Measurements from ENCODE around the gene PTRHD1. TPM values are rescaled to one million over a fixed set of nuclear protein-coding genes. Genes with fewer than 3 reads are reported as not detected.

Gene PTRHD1
- total RNA-seq, 1 donor from 2014 or later = 45.5 TPM

DNA sequence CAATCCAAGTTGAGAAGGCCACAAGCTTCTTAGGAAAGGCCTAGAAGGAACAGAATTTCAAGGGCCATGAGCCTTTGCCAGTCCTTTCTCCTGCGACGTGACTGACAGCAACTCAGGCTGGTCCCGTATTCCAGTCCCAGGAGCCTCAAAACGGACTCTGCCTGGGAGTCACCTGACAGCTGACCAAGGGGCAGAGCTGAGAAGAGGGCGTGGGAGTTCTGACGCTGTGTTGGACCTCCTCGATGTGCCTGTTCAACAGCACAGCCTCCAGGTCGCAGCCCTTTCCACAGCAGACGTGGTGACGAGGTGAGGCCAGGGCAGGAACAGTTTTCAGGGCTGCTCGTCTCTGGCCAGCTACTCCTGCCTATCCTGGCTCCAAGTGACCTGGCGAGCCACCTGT lies 37.6 kb upstream of the PTRHD1 start:
- DNase-seq (ENCODE audit: extremely low read depth, low read depth, low spot score) = no peak

DNA sequence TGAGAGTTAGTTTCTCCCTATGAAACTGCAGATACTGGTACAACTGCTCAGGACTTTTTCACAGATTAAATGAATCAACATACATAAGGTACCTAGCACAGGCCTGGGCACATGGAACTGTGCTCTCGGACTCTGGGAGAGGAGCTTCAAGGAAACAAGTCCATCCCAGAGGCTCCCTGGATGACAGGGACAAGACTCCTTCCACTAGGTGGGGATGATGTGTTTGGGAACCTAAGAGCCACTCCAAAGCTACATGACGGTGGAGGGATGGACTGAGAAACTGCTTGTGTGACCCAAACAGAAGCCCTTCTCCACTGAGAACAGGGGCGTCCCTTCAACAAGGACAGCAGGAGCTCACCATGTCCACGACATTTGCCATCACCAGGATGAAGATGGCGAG lies 37.2 kb upstream of the PTRHD1 start:
- no peak for DNase-seq (ENCODE audit: extremely low read depth, low read depth, low spot score)

DNA sequence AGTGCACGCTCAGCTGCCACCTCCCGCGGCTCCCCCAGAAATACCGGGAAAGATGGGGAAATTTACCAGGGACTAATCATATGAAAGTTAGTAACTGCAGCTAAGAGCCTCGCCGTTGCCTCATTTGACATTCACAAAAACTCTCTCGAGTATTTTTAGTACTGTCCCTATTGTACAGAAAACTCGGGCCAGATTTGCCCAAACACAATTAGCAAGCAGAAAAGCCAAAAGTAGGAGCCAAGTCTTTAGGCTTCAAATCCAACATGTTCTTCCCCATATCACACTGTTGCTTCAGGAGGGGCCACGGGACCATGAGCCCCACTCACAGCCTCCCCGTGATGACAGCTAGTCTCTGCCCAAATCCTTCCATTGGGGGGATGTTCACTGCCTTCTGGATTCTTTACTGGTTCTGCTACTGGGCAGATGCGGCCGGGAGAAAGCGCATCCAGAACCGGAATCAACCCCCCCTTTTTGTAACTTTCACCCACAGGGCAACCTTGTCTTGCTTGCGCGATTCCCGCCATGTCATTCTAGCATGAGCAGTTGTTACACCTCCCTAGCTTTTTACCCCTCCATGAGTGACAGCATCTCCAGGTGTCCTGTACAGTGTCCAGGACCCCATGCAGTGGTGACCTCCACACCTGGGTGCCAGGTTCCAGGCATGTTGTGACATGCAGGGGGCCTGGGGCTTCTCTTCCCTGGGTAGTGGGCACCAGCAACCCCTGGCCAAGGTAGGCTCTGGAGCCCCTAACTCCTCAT lies 35.2 kb upstream of the PTRHD1 start:
- DNase-seq (ENCODE audit: extremely low read depth, low read depth, low spot score) = no peak

DNA sequence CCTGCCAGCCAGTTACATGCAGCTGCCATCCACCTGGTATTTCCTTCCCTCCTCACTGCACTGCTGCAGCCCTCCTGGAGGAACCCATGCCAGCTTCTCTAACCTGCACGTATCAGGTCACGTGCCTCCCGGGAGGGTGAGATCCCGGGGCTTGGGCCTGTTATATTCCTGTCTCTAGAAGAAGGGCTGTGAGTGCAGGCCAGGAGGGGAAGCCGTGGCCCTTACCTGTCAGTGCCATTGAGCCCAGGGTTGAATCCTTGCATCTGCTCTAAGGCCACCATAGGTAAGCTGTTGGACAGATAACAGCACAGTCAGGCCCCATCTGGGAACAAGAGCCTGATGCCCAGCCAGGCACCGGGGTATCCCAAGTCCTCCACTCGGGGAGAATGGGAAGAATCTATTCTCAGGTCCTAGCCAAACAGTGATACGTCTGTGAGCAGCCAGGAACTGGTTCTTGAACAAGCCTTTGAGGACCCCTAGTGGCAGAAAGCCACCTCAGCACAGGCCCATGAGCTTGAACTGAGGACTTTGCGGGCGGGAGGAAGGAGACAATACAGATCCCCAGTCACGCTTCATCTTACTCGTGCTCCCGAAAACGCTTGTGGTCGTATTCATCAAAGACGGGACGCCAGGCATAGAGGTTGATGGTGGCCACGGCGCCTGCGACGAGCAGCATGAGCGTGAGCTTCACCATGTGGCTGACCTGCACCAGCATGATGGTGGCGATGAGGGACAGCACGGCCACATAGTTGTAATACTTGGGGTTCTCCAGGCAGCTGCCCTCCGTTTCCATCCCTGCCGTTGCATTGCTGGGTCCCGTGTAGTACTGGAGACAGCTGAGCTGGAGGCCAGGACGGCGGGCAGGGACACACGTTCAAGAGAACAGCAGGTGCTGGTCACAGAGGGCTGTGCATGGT lies 34.4 kb upstream of the PTRHD1 start:
- DNase-seq (ENCODE audit: extremely low read depth, low read depth, low spot score) = peak; percentile 78

DNA sequence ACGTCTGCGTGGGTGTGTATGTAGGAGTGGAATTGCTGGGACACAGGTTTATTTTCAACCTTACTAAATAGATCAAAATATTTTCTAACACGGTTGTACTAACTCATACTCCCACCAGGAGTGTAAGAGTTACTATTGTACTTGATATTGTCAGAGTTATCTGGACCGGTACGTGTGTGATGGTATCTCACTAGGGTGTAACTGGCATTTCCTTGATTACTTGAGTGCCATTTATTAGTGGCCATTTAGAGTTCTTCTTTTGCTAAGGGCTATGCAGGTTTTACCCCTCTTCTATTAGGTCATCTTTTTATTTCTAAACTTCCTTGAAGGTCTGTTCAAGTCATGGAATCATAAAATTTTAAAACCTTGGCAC lies 33.6 kb upstream of the PTRHD1 start:
- DNase-seq (ENCODE audit: extremely low read depth, low read depth, low spot score) = no peak

DNA sequence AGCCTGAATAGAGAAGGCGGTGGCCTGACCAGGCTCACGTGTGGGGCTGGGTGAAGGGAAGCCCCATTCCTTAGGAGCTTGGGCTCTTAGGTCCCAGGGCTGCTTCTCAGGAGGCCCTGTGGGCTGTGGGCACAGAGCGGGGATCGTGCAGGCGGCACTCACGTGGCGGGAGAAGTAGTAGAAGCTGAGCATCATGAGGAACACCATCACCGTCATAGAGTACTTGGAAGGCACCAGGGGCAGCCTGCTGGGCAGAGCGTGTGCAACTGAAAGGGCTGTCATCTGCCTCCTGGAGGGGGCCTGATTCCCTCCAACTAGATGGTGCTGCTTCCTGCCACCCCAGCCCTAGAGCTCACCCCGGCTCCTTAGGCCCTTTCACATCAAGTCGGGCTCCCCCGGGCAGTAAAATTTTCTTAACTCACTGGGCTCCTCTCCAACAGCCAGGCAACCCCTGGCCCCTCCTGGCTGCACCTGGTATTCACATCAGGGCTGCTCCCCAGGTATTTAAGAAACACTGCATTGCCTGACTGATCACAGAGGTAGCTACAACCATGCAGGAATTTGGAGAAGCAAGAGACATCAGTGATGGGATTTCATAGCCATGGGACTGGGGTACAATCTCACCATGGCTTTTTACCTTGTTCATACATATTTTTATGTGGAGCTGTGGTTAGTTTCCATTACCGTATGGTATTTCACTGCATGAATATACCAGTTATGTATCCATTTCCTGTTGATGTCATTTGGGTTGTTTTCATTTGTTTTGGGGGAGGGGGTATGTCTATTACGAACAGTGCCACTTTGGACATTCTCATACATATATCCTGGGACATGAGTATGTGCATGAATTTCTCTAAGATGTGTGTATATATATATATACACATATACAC lies 32.9 kb upstream of the PTRHD1 start:
- no peak for DNase-seq (ENCODE audit: extremely low read depth, low read depth, low spot score)

DNA sequence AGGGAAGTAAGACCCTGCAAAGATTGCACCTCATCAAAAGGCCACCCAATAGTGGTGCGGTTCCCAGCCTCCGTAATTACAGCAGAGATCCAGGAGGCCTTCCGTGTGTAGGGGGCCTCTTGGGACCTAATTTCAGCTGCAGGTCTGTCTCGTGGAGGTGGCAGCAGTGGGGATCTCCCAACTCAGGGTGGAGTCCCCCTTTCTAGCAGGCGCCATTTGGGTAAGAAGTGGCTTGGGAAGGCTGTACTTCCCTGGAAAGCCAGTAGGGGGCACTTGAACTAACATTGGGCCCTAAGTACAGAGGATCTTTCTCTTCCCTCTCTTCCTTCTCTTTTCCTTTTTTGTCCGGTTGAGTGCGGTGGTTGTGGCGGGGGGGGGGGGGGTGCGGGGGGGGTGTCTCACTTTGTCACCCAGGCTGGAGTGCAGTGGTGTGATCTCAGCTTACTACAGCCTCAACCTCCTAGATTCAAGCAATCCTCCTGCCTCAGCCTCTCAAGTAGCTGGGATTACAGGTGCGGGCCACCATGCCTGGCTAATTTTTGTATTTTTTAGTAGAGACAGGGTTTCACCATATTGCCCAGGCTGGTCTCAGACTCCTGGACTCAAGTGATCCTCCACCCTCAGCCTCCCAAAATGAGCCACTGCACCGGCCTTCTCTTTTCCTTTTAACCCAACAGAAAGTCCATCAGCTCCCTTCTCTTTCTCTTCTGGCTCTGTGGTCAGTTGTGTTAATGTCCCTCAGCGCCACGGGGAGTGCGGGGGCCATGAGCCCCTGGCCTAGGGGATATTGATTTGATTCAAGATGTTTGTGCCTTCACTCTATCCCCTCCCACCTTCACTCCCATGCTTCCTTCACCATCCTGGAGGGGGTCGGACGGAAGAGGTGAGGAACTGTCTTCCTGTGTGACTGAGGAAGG lies 32.0 kb upstream of the PTRHD1 start:
- DNase-seq (ENCODE audit: extremely low read depth, low read depth, low spot score) = no peak

DNA sequence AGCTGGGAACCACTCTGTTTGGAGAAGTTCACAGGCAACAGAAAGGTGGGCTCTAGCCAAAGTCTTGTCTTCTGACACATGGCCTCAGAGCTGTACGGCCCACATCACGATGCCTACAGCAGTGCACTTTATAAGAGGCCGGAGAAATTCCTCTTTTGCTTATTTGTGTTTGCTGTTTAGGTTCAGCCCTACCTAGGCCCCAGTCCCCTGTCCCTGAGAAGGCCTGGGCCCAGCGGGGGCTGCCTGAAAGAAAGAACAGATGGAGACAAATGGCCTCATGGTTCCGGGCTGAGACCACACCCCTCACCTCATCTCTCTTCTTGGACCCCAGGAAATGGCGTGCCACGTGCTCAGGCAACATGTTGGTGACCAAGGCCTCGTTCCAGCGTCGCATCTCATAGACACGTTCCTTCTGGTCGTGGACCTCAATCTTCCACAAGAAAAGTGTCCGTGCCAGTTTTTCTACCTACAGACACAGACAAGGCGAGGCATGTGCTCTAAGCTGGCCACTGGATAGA lies 30.9 kb upstream of the PTRHD1 start:
- DNase-seq (ENCODE audit: extremely low read depth, low read depth, low spot score) = no peak

DNA sequence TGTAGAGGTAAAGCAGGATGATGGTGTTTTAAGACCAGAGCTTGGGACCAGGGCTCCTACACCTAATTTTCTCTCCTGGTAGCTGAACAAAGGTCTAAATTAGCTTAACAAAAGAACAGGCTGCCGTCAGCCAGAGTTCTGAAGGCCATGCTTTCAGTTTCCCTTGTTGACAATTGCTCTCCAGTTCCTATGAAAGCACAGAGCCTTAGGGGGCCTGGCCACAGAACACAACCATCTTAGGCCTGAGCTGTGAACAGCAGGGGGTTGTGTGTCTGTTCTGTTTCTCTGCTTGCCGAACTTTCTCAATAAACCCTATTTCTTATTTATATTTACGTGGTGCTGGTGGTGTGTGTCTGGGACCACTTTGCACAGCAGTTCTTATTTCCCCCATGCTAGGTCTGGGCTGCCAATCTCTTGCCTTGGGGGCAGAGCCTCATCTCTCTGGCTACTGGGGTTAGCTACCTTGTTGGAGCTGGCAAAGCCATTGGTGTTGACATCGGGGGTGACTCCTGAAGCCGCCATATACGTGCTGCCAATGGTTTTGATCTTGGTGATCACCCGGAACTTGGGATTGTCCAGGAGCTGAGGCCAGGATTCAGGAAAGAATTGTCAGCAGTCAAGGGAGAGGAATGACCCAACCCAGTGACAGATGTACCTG lies 29.0 kb upstream of the PTRHD1 start:
- no peak for DNase-seq (ENCODE audit: extremely low read depth, low read depth, low spot score)

DNA sequence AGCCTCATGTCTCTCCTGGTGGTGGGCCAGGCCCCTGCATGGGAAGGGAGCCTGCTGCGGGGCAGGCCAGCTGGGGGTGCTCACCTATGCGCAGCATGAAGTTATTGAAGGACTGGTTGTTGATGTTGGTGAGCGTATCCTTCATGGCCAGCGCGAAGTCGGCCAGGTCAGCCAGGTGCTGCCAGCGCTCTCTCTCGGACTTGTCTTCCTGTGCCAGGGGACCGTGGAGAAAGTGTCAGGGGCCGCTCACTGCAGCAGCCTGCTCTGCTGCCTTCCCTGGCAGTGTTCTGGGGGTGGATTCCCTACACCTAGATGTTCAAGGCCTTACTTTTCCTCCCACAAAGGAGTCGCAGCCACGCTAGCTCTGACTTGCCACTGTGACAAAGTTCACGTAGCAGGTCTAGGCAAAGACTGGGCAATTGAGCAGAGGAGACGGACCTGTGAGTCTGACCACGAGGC lies 28.3 kb upstream of the PTRHD1 start:
- no peak for DNase-seq (ENCODE audit: extremely low read depth, low read depth, low spot score)

DNA sequence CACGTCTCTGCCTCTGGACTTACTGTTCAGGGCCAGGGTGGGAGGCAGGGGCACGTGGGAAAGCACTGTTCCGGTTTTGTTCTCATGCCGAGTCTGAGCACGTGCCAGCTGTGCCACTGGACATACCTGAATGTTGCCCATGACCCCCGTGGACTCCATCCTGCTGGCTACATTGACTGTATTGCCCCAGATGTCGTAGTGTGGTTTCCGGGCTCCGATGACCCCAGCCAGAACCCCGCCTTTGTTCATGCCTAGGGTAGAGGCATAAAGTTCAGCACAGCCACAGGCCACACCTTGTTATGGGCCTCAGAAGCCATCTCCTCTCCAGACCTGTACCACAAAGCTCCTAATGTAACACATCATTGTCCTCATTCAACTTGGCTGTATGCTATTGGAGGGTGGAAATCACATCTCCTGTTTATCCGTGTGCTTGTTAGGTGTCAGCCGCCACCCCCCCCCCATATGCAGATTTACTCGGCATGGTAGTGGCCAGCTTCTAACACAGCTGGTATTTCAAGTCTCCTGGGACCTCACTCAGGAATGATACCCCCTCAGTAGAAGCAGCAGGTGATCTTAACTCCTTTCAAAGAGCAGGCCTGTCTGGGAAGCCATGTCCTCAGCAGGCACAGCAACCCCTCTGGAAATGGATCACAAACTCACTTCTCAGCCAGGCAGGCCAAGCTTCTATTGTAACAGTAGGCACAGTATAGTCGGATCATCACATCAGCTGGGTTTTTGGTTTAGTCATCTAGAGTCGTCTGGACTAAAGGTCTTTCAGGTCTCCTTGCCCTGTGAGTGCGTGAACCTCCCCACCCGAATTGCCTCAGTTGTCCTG lies 27.6 kb upstream of the PTRHD1 start:
- no peak for DNase-seq (ENCODE audit: extremely low read depth, low read depth, low spot score)

DNA sequence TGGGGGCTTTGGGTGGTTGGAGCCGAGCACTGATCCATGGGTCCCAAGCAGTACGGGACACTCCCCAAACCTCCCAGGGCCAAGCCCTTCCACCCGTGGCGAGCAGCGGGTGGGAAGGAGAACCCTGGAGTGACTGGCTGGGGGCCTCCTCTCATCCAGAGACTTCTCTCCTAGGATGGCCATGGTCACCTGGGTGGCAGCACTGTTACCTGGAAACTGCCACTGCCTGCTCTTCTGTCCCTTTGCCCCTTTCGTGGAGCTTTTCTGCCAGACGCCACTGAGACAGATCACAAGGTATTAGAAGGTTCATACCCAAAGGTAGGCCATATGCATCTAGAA lies 27.0 kb upstream of the PTRHD1 start:
- no peak for DNase-seq (ENCODE audit: extremely low read depth, low read depth, low spot score)

DNA sequence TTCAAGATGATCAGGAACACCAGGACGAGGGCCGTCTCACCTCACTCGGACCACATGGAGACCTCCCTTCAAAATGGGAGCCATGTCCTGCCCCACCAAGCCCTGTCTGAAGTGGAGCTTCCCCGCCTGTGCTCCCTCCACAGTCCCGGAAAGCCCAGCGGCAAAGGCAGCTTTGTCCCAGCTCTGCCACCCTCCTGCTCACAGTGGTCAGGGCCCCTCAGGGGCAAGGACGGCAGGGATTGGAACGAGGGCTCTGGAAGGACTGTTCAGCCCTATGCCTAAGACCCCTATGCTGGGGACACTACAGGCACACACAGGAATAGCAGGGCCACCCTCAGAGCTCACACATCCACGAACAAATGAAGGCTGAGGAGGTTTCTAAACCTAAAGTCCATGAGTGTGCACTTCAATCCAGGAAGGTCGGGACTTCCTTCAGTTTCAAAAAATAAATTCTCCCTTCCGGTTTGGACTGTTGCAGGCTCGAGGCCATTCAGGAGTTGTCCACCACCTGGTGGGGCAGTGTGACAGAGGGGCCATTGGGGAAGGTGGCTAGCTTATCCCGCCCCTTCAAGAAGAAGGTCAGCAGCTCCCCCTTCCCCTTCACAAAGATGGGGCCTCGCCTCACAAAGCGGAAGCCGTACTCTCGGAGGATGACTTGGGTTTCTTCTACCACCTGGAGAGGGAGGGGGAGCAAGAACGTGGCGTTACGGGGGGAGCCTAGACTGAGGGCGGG lies 26.4 kb upstream of the PTRHD1 start:
- no peak for DNase-seq (ENCODE audit: extremely low read depth, low read depth, low spot score)

DNA sequence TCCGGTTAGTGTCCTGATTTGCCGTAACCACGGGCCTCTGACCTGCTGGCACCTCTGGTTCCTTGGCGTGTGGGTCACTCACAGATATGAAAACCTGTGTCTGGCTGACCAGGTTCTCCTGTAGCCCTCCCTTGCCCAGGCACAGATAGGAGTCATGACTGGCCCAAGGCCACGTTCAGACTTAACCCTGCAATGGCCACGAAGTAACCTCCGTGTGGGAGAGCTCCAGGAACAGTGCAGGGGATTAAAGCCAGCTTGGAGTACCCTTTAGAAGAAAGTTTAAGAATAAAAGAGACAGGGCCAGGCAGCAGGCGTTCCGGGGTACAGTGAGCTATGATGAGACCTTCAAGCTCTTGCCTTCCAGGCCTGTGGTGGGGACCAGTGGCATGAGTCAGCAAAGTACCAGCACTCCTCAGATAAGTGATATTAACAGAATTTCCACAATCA lies 25.6 kb upstream of the PTRHD1 start:
- DNase-seq (ENCODE audit: extremely low read depth, low read depth, low spot score) = no peak

DNA sequence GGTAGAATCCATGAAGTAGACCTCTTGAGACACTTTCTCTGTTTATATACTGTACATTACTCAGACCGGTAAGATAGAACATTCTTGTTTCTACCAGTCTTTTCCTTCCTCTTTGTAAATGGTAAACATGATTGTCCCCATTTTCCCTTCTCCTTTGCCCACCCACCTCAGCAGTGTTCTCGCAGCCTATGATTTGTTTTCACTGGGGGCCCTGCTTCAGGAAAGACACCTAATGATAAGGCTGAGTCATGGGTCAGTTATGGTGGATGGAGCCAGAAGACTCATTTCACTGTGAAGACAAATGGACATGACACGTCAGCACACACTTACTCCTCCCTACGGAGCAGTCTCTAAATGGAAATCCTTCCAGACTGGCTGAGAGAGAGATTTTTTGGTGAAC lies 23.7 kb upstream of the PTRHD1 start:
- DNase-seq (ENCODE audit: extremely low read depth, low read depth, low spot score) = no peak

DNA sequence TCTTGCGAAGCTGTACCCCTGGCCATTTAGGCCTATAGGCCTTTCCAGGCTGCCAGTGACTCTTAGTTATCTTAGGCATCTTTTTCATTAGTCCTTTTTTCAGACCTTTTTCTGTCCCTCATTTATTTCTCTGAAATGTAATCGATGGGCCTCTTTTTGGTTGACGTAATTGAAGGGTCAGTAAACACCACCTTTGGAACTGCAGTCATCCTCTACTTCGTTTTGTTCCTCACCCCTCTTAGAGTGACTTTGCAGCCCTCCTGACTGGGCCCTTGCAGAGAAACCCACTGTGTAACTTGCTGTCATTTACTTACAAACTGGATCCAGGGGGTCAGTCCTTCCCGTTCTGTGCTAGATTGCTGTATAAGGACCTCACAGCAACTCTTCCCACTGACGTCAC lies 23.2 kb upstream of the PTRHD1 start:
- DNase-seq (ENCODE audit: extremely low read depth, low read depth, low spot score) = no peak

DNA sequence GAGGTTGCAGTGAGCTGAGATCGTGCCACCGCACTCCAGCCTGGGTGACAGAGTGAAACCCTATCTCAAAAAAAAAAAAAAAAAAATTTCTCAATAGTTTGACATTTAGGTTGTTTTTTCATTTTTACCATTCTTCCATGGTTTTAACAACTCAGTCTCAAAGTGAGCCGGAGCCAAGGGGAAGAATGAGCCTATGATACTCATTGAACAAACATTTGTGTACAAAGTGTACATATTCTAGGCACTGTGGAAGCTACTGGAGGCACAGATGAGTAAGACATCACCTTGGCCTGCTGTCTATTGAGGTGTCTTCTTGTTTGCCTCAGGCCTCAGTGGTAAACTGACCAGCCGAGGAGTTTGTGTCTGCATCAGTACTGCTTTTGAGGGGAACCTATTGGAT lies 22.0 kb upstream of the PTRHD1 start:
- no peak for DNase-seq (ENCODE audit: extremely low read depth, low read depth, low spot score)

DNA sequence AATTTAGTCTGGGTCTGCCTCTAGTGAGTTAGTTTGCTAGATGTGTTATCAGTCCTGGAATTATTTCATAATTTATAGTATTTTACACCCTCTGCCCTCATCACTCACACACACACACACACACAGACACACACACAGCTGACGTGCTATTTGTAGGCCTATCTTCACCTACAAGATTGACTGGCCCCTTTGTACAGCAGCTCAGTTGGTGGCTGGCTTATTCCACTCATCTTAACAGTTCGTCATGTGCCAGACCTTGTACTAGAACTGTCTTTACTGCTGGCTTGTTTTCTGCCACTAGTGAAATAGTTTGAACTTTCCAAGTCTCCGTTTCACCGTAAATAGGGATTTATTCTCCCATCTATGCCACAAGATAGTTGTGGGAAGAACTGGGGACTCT lies 21.3 kb upstream of the PTRHD1 start:
- no peak for DNase-seq (ENCODE audit: extremely low read depth, low read depth, low spot score)
